Keratinocyte (primary cell): ENCODE measurements around the gene CACNA1H.

ENCODE experiments used
- EZH2 ChIP-seq: IDR thresholded peaks from one replicate; pipeline ENCODE4 v1.6.1; 2012; ENCODE audit warnings: inconsistent platforms, mild to moderate bottlenecking, low read length, moderate library complexity
- TF ChIP-seq, protein P1 (sequence below), 3 experiments: IDR thresholded peaks in 1 of 3; conservative IDR thresholded peaks in 1 of 3; optimal IDR thresholded peaks in 1 of 3; 2 replicates in 2 of 3; 3 replicates in 1 of 3; pipeline versions ENCODE3 to v1.5.1; 2011; ENCODE audit warnings: low read length in 3 of 3, mild to moderate bottlenecking in 3 of 3, moderate library complexity in 2 of 3, control low read depth in 1 of 3, inconsistent platforms in 1 of 3; ENCODE audit not compliant: insufficient read depth in 2 of 3; ENCODE audit errors: extremely low read depth in 1 of 3

GRCh38 chr16:1120577-1120941, 32.3 kb upstream of the CACNA1H start:
- TF ChIP-seq, protein P1, sequence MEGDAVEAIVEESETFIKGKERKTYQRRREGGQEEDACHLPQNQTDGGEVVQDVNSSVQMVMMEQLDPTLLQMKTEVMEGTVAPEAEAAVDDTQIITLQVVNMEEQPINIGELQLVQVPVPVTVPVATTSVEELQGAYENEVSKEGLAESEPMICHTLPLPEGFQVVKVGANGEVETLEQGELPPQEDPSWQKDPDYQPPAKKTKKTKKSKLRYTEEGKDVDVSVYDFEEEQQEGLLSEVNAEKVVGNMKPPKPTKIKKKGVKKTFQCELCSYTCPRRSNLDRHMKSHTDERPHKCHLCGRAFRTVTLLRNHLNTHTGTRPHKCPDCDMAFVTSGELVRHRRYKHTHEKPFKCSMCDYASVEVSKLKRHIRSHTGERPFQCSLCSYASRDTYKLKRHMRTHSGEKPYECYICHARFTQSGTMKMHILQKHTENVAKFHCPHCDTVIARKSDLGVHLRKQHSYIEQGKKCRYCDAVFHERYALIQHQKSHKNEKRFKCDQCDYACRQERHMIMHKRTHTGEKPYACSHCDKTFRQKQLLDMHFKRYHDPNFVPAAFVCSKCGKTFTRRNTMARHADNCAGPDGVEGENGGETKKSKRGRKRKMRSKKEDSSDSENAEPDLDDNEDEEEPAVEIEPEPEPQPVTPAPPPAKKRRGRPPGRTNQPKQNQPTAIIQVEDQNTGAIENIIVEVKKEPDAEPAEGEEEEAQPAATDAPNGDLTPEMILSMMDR (optimal IDR thresholded peaks at IDR 0.05 in 1 of 3, IDR thresholded peaks at IDR 0.05 in 1 of 3, conservative IDR thresholded peaks at IDR 0.05 in 1 of 3; ENCODE audit: extremely low read depth in 1 of 3, insufficient read depth in 2 of 3, low read length in 3 of 3) = no peak
- TF ChIP-seq EZH2 = no peak
